CD4-positive, CD25-positive, alpha-beta regulatory T cell (primary cell): ENCODE results near the gene ADAMTS5. TPM values are rescaled to one million over a fixed set of nuclear protein-coding genes. Genes with fewer than 3 reads are reported as not detected.

Source experiments
- ATAC-seq, 2 donors: fragments of 150-1000 bp; cut with Tn5 transposase; one replicate each; pipeline ENCODE4 v1.10.0; 2021; ENCODE audit warnings: low read depth in 2 of 2, moderate number of reproducible peaks in 2 of 2, moderate library complexity in 1 of 2
- DNase-seq, 3 donors: peaks; one replicate each; pipeline versions ENCODE4 v3.0.0 to v3.0.0-alpha.2; 2012 to 2022; ENCODE audit warnings: mixed read lengths in 1 of 3
- H3K27ac ChIP-seq: one replicate; pipeline ENCODE4 v1.7.0; 2013; ENCODE audit warnings: mild to moderate bottlenecking, low read length; ENCODE audit not compliant: insufficient read depth, poor library complexity, severe bottlenecking
- H3K27me3 ChIP-seq: one replicate; pipeline ENCODE4 v1.7.0; 2013; ENCODE audit warnings: low read length; ENCODE audit not compliant: control insufficient read depth, insufficient read depth
- H3K36me3 ChIP-seq: one replicate; pipeline ENCODE4 v1.7.0; 2013; ENCODE audit warnings: mild to moderate bottlenecking, low read length, moderate library complexity; ENCODE audit not compliant: control insufficient read depth, insufficient read depth
- H3K4me1 ChIP-seq: 2 replicates; pipeline ENCODE4 v1.7.0; 2013; ENCODE audit warnings: mild to moderate bottlenecking, low read length; ENCODE audit not compliant: insufficient read depth, control insufficient read depth, poor library complexity, severe bottlenecking
- H3K4me3 ChIP-seq: one replicate; pipeline ENCODE4 v1.7.0; 2013; ENCODE audit warnings: low read depth, mild to moderate bottlenecking, low read length, moderate library complexity
- H3K9me3 ChIP-seq, 2 experiments: 1 replicate in 1 of 2; 2 replicates in 1 of 2; pipeline ENCODE4 v1.7.0; 2013; ENCODE audit warnings: low read length in 2 of 2, mild to moderate bottlenecking in 1 of 2, moderate library complexity in 1 of 2; ENCODE audit not compliant: control insufficient read depth in 2 of 2
- H3K27ac Mint-ChIP-seq, 3 donors: one replicate each; pipeline ENCODE4 v1.8.0; 2020 to 2022; ENCODE audit warnings: mild to moderate bottlenecking in 3 of 3, mixed read lengths in 3 of 3, moderate library complexity in 2 of 3
- H3K27me3 Mint-ChIP-seq: one replicate; pipeline ENCODE4 v1.8.0; 2022; ENCODE audit warnings: mild to moderate bottlenecking, mixed read lengths
- H3K36me3 Mint-ChIP-seq: one replicate; pipeline ENCODE4 v1.8.0; 2020; ENCODE audit warnings: mixed read lengths
- H3K4me1 Mint-ChIP-seq, 4 donors: one replicate each; pipeline ENCODE4 v1.8.0; 2020 to 2022; ENCODE audit warnings: mixed read lengths in 4 of 4, mild to moderate bottlenecking in 1 of 4
- H3K4me3 Mint-ChIP-seq, 4 donors: one replicate each; pipeline ENCODE4 v1.8.0; 2020 to 2022; ENCODE audit warnings: mild to moderate bottlenecking in 4 of 4, mixed read lengths in 4 of 4, moderate library complexity in 3 of 4
- H3K9me3 Mint-ChIP-seq, 7 donors: one replicate each; pipeline ENCODE4 v1.8.0; 2020 to 2022; ENCODE audit warnings: mixed read lengths in 7 of 7, mild to moderate bottlenecking in 3 of 7, moderate library complexity in 2 of 7
- polyA plus RNA-seq, 4 donors: library from polyadenylated mRNA; unstranded; fragments of 300-500 nt; fragmentation: Illumina TruSeq; gene quantifications; one replicate each; pipeline ENCODE4 v1.2.3, GENCODE V29; 2021
- total RNA-seq: library from RNA; stranded (reverse); gene quantifications from one replicate; pipeline ENCODE4 v1.2.3, GENCODE V29; 2022

The ADAMTS5 gene
- total and polyA plus RNA-seq, 5 donors from 2014 or later, result not detected

DNA sequence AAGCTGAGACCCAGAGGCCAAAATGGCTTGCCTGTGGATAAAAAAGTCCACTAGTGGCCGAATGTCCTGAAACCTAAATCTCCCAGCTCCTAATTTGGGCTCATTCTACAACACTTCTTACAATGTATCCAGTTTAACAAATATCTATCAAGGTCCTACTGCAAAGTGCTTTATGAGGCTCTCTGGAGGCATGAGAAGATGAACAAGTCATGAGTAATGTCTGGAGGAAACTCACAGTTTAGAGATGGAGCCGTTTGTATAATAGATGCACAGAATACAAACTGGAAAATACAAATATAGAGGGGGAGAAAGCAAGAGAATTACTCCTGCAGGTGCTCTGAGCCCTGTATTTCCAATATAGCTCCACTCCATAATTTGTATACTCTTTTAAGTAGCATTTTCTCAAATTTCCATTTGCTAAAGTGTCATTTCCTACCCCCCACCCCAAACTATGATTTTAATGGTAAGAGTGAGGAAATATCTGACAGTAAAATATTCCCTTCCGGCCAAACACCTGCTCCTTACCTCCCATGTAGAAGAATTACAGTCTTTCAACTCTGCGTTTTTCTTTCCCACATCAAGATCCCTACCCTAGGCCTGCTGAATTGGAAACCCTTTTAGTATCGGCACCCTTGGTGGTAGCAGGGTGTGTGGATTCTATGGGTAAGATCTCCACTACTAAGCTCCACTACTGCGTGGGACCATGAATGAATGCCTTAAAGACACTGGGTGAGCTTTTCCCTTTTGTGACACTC is 3.3 kb upstream of the ADAMTS5 start:
- Mint-ChIP-seq H3K27ac (no peak overlapping the region), H3K4me3 (no peak overlapping the region), H3K36me3 (no peaks in the 10 kb centered on the region), H3K4me1 (no peaks in the 10 kb centered on the region), H3K9me3 (peaks cover 0 to 3% (median 0%) of the 10 kb centered on the region in 7 donors), H3K27me3 (peaks cover 25% of the 10 kb centered on the region)
- peaks cover under 1% of the 10 kb centered on the region for H3K27me3 ChIP-seq
- ATAC-seq, result no peak
- DNase-seq, result no peak
- H3K9me3 ChIP-seq, result no peaks in the 10 kb centered on the region
- H3K4me1 ChIP-seq, result no peaks in the 10 kb centered on the region
- H3K27ac ChIP-seq, result no peak overlapping the region
- H3K4me3 ChIP-seq, result no peak overlapping the region
- no peaks in the 10 kb centered on the region for H3K36me3 ChIP-seq

DNA sequence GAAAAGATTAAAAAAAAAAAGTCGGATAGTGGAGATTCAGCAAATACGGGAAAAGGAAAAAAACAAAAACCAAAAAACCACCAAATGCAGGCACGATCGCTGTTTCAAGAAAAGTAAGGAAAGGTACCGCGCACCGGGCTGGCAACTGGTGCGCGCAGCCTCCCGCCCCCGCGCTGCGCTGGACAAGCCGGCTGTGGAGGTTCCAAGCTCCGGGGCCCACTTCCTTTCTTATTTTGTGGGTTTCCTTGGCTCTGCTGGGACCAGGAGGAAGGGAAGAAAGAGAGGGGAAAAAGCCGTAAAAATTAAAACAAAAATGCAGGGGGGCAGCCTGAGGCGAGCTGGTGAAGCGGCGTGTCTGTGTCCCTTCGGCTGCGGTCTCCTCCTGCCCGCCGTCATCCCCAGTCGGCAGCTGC is 233 bp downstream of the ADAMTS5 start:
- Mint-ChIP-seq H3K9me3 (peaks cover 0 to 2% (median 0%) of the 10 kb centered on the region in 7 donors), H3K36me3 (no peaks in the 10 kb centered on the region), H3K4me3 (no peak overlapping the region), H3K4me1 (no peaks in the 10 kb centered on the region), H3K27me3 (peaks cover 25% of the 10 kb centered on the region), H3K27ac (no peak overlapping the region)
- no peak overlapping the region for H3K27ac ChIP-seq
- H3K4me1 ChIP-seq, result no peaks in the 10 kb centered on the region
- H3K9me3 ChIP-seq, result no peaks in the 10 kb centered on the region
- H3K27me3 ChIP-seq, result peaks cover 2% of the 10 kb centered on the region
- DNase-seq, result no peak
- no peak overlapping the region for H3K4me3 ChIP-seq
- H3K36me3 ChIP-seq, result no peaks in the 10 kb centered on the region
- no peak for ATAC-seq

DNA sequence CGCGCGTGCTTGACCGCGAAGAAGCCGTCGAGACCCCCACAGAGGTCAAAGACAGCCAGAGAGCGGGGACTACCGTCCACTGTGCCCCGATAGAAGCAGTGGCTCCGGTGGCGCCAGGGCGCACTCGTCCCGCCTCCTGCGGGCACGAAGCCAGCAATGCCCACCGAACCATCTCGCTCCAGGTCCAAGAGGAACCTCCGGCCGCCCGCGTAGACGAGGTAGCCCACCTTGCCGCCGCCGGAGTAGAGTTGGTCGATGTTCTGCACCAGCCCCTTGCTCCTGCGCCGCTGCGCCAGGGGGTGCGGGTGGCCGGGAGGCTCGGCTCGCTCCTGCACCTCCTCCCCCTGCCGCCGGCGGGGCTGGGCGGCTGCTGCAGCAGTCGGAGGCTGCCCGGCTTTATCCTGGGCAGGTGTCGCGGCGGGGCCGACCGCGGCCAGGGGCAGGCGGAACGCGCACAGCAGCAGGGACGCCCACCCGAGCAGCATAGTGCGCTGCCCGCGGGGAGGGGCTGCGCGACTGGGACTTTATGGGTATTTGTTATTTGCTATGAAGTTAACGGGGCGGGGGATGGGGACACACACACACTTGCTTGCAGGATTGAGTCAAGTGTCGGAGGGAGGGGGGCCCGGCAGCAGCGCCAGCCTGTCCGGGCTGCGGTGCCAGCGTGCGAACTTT is 844 bp downstream of the ADAMTS5 start:
- Mint-ChIP-seq H3K27ac (no peak overlapping the region), H3K36me3 (no peaks in the 10 kb centered on the region), H3K27me3 (peaks cover 25% of the 10 kb centered on the region), H3K4me3 (no peak overlapping the region), H3K9me3 (peaks cover 0 to 2% (median 0%) of the 10 kb centered on the region in 7 donors), H3K4me1 (no peaks in the 10 kb centered on the region)
- DNase-seq (no peak), ATAC-seq (no peak)
- H3K27ac ChIP-seq, result no peak overlapping the region
- no peak overlapping the region for H3K4me3 ChIP-seq
- no peaks in the 10 kb centered on the region for H3K36me3 ChIP-seq
- peaks cover 2% of the 10 kb centered on the region for H3K27me3 ChIP-seq
- no peaks in the 10 kb centered on the region for H3K4me1 ChIP-seq
- H3K9me3 ChIP-seq, result no peaks in the 10 kb centered on the region

DNA sequence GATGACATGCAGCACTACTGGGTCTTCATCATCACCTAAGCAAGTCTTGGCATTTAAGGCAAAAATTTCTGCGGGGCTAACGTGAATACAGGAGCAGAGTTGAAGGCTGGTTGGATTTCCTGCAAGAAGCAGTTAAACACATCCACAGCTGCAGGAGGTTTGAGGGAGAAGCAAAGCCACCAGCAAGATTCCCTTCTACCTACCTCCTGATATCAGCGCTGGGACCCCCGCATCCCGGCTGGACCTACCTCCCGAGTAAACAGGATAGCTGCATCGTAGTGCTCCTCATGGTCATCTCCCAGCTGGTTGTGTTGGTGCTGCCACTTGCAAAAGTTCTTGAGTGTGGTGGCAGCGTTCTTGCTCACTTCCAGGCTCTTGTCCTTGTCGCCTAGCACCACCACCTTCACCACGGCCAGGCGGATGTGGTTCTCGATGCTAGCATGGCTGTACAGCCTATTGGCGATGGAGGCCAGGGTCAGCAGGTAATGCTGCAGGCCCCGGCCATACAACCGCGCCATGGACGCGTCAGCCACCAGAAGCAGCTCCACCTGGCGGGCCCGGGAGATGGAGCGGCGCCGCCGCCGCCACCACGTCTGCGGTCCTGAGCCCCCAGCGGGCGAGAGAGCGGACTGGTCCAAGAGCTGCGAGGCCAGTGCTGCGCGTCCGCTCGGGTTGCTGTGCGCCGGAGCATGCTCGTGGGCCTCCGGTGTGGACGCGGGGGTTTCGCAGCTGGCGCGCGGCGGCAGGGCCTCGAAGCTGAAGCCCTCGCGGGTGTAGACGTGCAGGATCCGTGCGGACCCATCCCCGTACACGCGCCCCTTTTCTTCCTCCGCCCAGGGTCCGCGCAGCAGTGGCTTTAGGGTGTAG is 1.6 kb downstream of the ADAMTS5 start:
- ATAC-seq, result no peak

DNA sequence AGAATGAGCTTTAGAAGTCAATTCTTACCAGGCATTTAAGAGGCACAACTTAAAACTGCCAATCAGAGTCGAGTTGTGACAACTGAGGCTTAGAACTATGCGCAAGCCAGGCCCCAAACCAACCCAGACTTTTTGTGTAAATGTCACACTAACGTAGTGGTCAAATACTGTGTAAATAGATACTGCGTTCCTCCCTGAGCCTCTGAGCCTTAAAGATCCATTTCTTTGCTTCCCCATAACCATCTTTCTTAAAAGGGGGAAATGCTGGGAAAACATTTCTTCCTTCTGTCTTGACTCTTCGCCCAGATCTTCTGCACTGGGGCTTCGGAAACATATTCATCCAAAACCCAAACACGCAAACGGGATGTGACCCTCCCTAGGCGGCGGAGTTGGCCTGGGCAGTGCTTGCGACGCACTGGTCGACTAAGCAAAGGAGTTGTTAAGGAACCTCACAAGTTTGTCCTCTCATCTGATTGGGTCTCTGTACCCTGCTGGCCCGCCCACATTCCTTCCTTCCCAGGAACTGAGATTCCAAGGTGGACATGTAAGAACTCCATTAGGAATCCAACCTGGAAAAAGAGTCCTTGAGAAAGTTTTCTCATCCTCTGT is 2.6 kb downstream of the ADAMTS5 start:
- no peak for DNase-seq
- Mint-ChIP-seq H3K4me1 (no peaks in the 10 kb centered on the region), H3K4me3 (no peak overlapping the region), H3K27me3 (peaks cover 24% of the 10 kb centered on the region), H3K27ac (peak overlapping the region in 1 of 3 donors; percentile 67), H3K9me3 (peaks cover 0 to 2% (median 0%) of the 10 kb centered on the region in 7 donors), H3K36me3 (no peaks in the 10 kb centered on the region)
- Histone ChIP-seq H3K4me3 (no peak overlapping the region), H3K27ac (no peak overlapping the region), H3K36me3 (no peaks in the 10 kb centered on the region), H3K4me1 (no peaks in the 10 kb centered on the region), H3K9me3 (no peaks in the 10 kb centered on the region), H3K27me3 (peaks cover 2% of the 10 kb centered on the region)
- ATAC-seq, result no peak

More for the DNA sequence above, 1.6 kb downstream of the ADAMTS5 start:
- Histone ChIP-seq H3K27ac (no peak overlapping the region), H3K27me3 (peaks cover 2% of the 10 kb centered on the region), H3K9me3 (no peaks in the 10 kb centered on the region), H3K4me3 (no peak overlapping the region), H3K4me1 (no peaks in the 10 kb centered on the region), H3K36me3 (no peaks in the 10 kb centered on the region)
- H3K9me3 Mint-ChIP-seq, result peaks cover 0 to 2% (median 0%) of the 10 kb centered on the region in 7 donors
- DNase-seq, result no peak
- H3K27me3 Mint-ChIP-seq, result peaks cover 25% of the 10 kb centered on the region
- H3K4me3 Mint-ChIP-seq, result no peak overlapping the region
- H3K27ac Mint-ChIP-seq, result no peak overlapping the region
- H3K4me1 Mint-ChIP-seq, result no peaks in the 10 kb centered on the region
- H3K36me3 Mint-ChIP-seq, result no peaks in the 10 kb centered on the region

DNA sequence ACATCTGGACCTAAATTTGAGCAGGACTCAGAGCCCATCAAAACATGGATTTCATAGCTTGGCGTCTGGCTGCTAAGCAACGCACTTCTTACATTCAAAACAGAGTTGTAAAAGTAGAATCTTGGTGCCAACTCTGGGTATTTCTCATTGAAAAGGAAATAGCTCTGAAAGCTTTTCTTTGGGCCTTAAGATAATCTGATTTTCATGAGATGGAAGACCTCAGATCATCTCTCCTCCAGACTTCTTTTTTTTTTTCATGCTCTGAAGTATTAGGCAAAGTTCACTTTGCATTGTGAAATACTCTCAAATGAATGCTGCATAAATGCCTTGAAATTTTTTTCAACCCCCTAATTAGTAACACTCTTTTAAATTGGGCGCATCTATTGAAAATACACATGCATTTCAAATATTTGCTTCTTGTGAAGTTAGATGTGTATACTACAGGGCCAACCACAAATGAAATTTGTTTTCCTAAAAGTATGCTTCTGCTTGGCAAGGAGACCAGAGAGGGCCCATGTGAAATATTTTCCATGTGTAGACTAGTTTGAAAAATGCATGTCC is 4.2 kb downstream of the ADAMTS5 start:
- no peak overlapping the region for H3K27ac ChIP-seq
- H3K27me3 Mint-ChIP-seq, result peaks cover 10% of the 10 kb centered on the region
- no peak for DNase-seq
- H3K9me3 ChIP-seq, result no peaks in the 10 kb centered on the region
- no peak for ATAC-seq
- H3K4me1 ChIP-seq, result no peaks in the 10 kb centered on the region
- H3K27ac Mint-ChIP-seq, result no peak overlapping the region
- H3K27me3 ChIP-seq, result peaks cover 2% of the 10 kb centered on the region
- H3K36me3 Mint-ChIP-seq, result no peaks in the 10 kb centered on the region
- H3K9me3 Mint-ChIP-seq, result peaks cover 0 to 2% (median 0%) of the 10 kb centered on the region in 7 donors
- no peak overlapping the region for H3K4me3 Mint-ChIP-seq
- H3K4me3 ChIP-seq, result no peak overlapping the region
- H3K36me3 ChIP-seq, result no peaks in the 10 kb centered on the region
- no peaks in the 10 kb centered on the region for H3K4me1 Mint-ChIP-seq

DNA sequence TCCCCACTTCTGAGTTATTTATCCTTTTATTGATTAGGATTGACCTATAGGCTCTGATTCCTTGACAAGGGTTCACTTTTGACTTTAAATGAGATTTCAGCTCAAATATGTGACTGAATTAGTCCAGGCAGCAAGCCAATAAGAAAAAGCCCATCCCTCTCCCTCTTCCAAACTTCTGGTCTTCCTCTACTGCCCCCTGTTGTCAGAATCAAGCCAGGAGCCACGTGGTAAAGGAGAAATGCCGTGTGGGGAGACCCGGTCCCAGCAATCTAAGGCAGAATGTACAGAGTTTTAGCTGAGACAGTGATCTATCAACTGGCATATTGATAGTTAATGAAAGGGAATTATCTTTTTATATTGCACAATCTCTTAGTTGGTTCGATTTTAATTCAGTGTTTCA is 5.2 kb downstream of the ADAMTS5 start:
- Histone ChIP-seq H3K36me3 (no peaks in the 10 kb centered on the region), H3K9me3 (no peaks in the 10 kb centered on the region), H3K4me1 (no peaks in the 10 kb centered on the region), H3K27ac (no peak overlapping the region), H3K27me3 (peaks cover 2% of the 10 kb centered on the region), H3K4me3 (no peak overlapping the region)
- H3K4me3 Mint-ChIP-seq, result no peak overlapping the region
- no peak for ATAC-seq
- no peaks in the 10 kb centered on the region for H3K27me3 Mint-ChIP-seq
- H3K9me3 Mint-ChIP-seq, result peaks cover 0 to 2% (median 0%) of the 10 kb centered on the region in 7 donors
- no peak for DNase-seq
- H3K36me3 Mint-ChIP-seq, result no peaks in the 10 kb centered on the region
- H3K27ac Mint-ChIP-seq, result no peak overlapping the region
- no peaks in the 10 kb centered on the region for H3K4me1 Mint-ChIP-seq
